ENCODE results near the gene MED27. TPM values are rescaled to one million over a fixed set of nuclear protein-coding genes. Genes with fewer than 3 reads are reported as not detected.

The MED27 gene
- total and polyA plus RNA-seq, 2 of the 8 experiments (the other 6 are each of a cell fraction or from before 2014, with no cell fraction given): 29.9 to 56.5 TPM

DNA sequence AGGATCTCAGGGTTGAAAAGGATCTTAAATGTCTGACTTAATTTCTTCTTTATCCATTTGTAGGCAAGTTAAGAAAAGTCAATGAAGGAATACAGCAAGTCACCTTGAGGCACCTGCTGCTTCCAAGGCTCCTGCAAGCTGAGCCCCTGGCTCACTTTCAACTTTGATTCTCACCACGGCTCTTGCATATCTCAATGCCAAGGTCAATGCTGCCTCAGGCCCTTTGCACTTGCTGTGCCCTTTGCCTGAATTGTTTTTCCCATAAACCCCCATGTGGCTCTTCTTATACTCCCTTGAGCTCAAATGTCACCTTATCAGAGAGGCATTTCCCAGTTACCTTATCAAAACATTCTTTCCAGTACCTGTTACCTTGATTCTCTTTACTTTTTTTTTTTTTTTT, 195.4 kb downstream of the MED27 start:
- TF ChIP-seq SIRT6 (IDR thresholded peaks at IDR 0.05; ENCODE audit: low read length): no peak
- 0 out of 2 replicates have a peak, but pooled peaks have one; percentile 50 for TF ChIP-seq KDM1A (IDR thresholded peaks at IDR 0.05; ENCODE audit: borderline replicate concordance, low read length)
- no peaks in the 10 kb centered on the region for H4K20me1 ChIP-seq (replicated peaks in 1 of 2; ENCODE audit: control insufficient read depth in 1 of 2, insufficient read depth in 2 of 2, low read length in 2 of 2)
- no peak overlapping the region for H2AK5ac ChIP-seq (ENCODE audit: low read depth, low read length)
- no peak overlapping the region for H2BK12ac ChIP-seq (ENCODE audit: low read depth, low read length)
- FAIRE-seq (no peak), DNase-seq (ENCODE audit: low read depth in 1 of 2, low spot score in 2 of 2) (no peak)
- no peak overlapping the region for H2BK20ac ChIP-seq (ENCODE audit: low read length)
- H3K27ac ChIP-seq (ENCODE audit: low read depth, low read length): no peak overlapping the region
- H4K91ac ChIP-seq (replicated peaks; ENCODE audit: insufficient read length, low read length): no peak overlapping the region
- no peaks in the 10 kb centered on the region for H3K23me2 ChIP-seq (ENCODE audit: low read depth, low read length)
- no peaks in the 10 kb centered on the region for H3K9me3 ChIP-seq (ENCODE audit: insufficient read depth in 2 of 2, low read depth in 1 of 2, low read length in 1 of 2)
- no peak overlapping the region for H3K4me3 ChIP-seq (ENCODE audit: extremely low read depth in 1 of 4, insufficient read depth in 2 of 4, low read depth in 3 of 4, low read length in 4 of 4)
- H3K56ac ChIP-seq (replicated peaks; ENCODE audit: insufficient read length, low read depth, low read length): no peak overlapping the region
- H2BK5ac ChIP-seq (ENCODE audit: low read depth, low read length): no peak overlapping the region
- ChIA-PET POLR2A (ENCODE audit: partially characterized antibody) (no interaction called here), CTCF (ENCODE audit: partially characterized antibody) (interaction anchor here (0.9 to 5.5 kb wide), 3 partner anchors 10 to 155 kb away, joined by 3 to 25 read pairs (median 4); no protein-coding TSS in a partner anchor)
- no peak overlapping the region for H4K8ac ChIP-seq (ENCODE audit: extremely low read depth, insufficient read depth, low read length)
- WGBS, 2 experiments (ENCODE audit: extremely low coverage in 1 of 2, insufficient coverage in 1 of 2, insufficient read length in 1 of 2, insufficient replicate concordance in 2 of 2, low coverage in 1 of 2, low lambda C conversion rate in 2 of 2, missing lambda C conversion rate in 1 of 2): 94% methylated on average over 1 of the region's 1 CpG; no CpG with 5 or more reads in 1 of the 2 experiments
- H3K79me2 ChIP-seq (ENCODE audit: control insufficient read depth in 1 of 2, insufficient read depth in 2 of 2, low read length in 2 of 2): no peaks in the 10 kb centered on the region
- H4K5ac ChIP-seq (ENCODE audit: insufficient read length, low read depth, low read length): no peak overlapping the region
- H2BK120ac ChIP-seq (replicated peaks; ENCODE audit: low read depth, low read length): no peak overlapping the region
- no peaks in the 10 kb centered on the region for H3K79me1 ChIP-seq (ENCODE audit: low read depth, low read length)
- no peak overlapping the region for H3K9ac ChIP-seq (replicated peaks in 1 of 4; ENCODE audit: extremely low read depth in 1 of 4, low read depth in 3 of 4, low read length in 3 of 4)
- peaks cover 0 to 19% (median 15%) of the 10 kb centered on the region in 4 experiments; a peak in 5 of 7 replicates for H3K4me1 ChIP-seq (replicated peaks in 1 of 4; ENCODE audit: control insufficient read depth in 3 of 4, insufficient read depth in 4 of 4, low read length in 3 of 4)
- no peak overlapping the region for H3K23ac ChIP-seq (ENCODE audit: insufficient read length)
- H3K27me3 ChIP-seq (replicated peaks in 1 of 4; ENCODE audit: control insufficient read depth in 3 of 4, extremely low read depth in 1 of 4, insufficient read depth in 3 of 4, low read length in 3 of 4): no peaks in the 10 kb centered on the region
- H3K4me2 ChIP-seq (ENCODE audit: insufficient read depth in 1 of 2, low read depth in 2 of 2, low read length in 2 of 2): no peak overlapping the region
- no peaks in the 10 kb centered on the region for H3K36me3 ChIP-seq (ENCODE audit: control insufficient read depth in 2 of 4, insufficient read depth in 4 of 4, low read length in 3 of 4)
- no peak overlapping the region for H2BK15ac ChIP-seq (ENCODE audit: low read length)
- no peak overlapping the region for H2AFZ ChIP-seq (ENCODE audit: low read length)
- no peak overlapping the region for H3K18ac ChIP-seq (ENCODE audit: extremely low read depth, low read length)
- no peak overlapping the region for H3K4ac ChIP-seq (replicated peaks; ENCODE audit: insufficient read length, low read depth, low read length)
- no peak overlapping the region for H3K14ac ChIP-seq (ENCODE audit: insufficient read length)
